Measurements from ENCODE around the gene C1QL4.
A peak's percentile ranks its signal among the peaks of the same experiment; 100 is the strongest.

Gene C1QL4

GRCh38 chr12:49301760-49302159 is 35.2 kb downstream of the C1QL4 start:
- no peak overlapping the region for H3K4me3 ChIP-seq (ENCODE audit: control insufficient read depth, low read depth, low read length)

DNA sequence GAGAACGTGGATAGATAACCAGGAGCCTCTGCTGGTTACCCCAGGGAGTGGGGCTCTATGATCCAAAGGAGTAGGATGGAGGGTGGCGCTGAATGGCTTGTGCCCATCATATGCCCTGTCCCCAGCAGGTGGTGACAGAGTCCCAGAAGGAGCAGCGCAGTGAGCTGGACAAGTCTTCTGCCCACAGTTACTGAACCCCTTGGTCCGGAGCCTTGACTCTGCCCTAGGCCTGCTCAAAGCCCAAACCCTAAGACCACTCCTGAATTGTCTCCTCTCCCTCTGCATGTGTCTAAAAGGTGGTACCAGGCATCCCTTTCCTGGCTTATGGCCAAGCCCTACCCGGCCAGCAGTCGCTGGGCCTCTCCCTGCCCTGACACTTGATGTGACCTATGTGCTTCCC is 38.8 kb downstream of the C1QL4 start:
- TF ChIP-seq CTCF (conservative IDR thresholded peaks at IDR 0.05; ENCODE audit: control insufficient read depth, insufficient read depth, low read depth, low read length), result peak; percentile 5
- DNase-seq (ENCODE audit: low read depth), result no peak
- no peak overlapping the region for H3K4me3 ChIP-seq (ENCODE audit: control insufficient read depth, low read depth, low read length)

More at GRCh38 chr12:49301760-49302159, 35.2 kb downstream of the C1QL4 start:
- no peak for DNase-seq (ENCODE audit: low read depth)
- no peak for TF ChIP-seq CTCF (conservative IDR thresholded peaks at IDR 0.05; ENCODE audit: control insufficient read depth, insufficient read depth, low read depth, low read length)

- TF ChIP-seq CTCF (conservative IDR thresholded peaks at IDR 0.05; ENCODE audit: control insufficient read depth, insufficient read depth, low read depth, low read length), result no peak
- H3K4me3 ChIP-seq (ENCODE audit: control insufficient read depth, low read depth, low read length), result no peak overlapping the region
- DNase-seq (ENCODE audit: low read depth), result no peak
Measured at GRCh38 chr12:49297695-49298060, 39.3 kb downstream of the C1QL4 start.

DNA sequence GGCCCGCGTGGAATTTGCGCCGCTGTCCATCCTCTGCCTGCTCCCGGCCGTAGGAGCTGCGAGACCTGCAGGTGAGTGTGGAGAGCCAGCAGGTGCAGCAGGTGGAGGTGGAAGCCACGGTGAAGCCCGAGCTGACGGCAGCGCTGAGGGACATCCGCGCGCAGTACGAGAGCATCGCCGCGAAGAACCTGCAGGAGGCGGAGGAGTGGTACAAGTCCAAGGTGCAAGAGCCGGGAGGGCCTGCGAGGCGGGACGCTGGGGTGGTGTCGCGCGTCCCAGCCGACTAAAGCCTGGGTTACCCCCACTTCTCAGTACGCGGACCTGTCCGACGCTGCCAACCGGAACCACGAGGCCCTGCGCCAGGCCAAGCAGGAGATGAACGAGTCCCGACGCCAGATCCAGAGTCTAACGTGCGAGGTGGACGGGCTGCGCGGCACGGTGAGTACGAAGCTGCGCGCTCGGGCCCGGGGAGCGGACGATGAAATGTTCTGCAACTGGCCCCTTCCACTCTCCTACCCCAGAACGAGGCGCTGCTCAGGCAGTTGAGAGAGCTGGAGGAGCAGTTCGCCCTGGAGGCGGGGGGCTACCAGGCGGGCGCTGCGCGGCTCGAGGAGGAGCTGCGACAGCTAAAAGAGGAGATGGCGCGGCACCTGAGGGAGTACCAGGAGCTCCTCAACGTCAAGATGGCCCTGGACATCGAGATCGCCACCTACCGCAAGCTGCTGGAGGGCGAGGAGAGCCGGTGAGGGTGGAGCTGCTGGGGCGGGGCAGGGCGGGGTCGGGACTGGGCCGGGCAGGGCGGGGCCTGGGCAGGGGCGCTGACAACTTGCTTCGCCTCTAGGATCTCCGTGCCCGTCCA is 39.9 kb downstream of the C1QL4 start:
- DNase-seq (ENCODE audit: low read depth), result no peak

DNA sequence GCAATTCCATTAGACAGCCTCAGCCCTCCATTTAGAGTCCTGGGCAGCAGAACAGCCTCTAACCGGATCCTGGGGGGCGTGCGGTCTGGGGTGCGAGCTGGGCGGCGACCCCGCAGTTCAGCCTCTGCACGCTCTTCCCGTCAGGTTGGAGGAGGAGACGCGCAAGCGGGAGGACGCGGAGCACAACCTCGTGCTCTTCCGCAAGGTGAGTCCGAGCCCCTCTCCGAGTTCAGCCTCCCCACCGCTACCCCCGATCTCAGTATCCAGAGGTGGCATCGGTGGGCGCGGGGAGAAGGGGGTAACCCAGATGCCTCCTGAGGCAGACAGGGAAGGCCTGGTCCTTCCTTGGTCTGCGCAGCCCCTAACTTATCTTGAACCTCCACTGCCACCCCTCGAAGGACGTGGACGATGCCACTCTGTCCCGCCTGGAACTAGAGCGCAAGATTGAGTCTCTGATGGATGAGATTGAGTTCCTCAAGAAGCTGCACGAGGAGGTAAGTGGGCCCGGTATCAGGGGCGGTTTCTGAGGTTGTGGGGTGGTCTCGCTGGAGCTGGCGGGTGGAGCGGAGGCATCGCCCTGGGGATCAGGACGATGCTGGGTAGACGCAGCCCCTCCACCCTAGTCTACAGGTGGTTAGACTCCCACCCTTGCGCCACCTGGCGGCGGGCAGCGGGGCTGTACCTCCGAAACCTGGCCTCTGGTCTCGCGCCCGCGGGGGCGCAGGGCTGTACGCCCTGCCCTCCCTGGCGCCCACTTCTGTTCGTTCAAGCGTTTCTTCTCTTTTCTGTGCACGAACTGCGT is 40.8 kb downstream of the C1QL4 start:
- TF ChIP-seq CTCF (conservative IDR thresholded peaks at IDR 0.05; ENCODE audit: control insufficient read depth, insufficient read depth, low read depth, low read length), result peak; percentile 47
- H3K4me3 ChIP-seq (ENCODE audit: control insufficient read depth, low read depth, low read length), result no peak overlapping the region
- no peak for DNase-seq (ENCODE audit: low read depth)

More for the DNA sequence above, 39.9 kb downstream of the C1QL4 start:
- H3K4me3 ChIP-seq (ENCODE audit: control insufficient read depth, low read depth, low read length), result no peak overlapping the region
- TF ChIP-seq CTCF (conservative IDR thresholded peaks at IDR 0.05; ENCODE audit: control insufficient read depth, insufficient read depth, low read depth, low read length), result no peak

DNA sequence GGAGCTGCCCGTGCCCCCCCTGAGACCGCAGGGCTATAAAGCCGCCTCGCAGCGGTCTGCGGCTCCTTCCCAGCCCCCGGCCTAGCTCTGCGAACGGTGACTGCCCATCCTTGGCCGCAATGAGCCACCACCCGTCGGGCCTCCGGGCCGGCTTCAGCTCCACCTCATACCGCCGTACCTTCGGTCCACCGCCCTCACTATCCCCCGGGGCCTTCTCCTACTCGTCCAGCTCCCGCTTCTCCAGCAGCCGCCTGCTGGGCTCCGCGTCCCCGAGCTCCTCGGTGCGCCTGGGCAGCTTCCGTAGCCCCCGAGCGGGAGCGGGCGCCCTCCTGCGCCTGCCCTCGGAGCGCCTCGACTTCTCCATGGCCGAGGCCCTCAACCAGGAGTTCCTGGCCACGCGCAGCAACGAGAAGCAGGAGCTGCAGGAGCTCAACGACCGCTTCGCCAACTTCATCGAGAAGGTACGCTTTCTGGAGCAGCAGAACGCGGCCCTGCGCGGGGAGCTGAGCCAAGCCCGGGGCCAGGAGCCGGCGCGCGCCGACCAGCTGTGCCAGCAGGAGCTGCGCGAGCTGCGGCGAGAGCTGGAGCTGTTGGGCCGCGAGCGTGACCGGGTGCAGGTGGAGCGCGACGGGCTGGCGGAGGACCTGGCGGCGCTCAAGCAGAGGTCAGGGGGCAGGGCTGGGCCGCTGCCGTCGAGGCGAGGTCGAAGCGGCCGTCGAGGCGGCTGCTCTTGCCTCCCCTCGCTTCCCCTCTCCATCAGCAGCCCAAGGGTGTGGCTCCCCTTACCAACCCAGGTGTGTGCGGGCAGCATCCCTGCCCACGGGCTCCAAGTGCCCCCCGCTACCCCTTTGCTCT is 41.7 kb downstream of the C1QL4 start, which contains the start of gene PRPH:
Gene PRPH, plus strand, starts transcription at position 66 of the 855 bp plus-strand sequence. Its CDS starts 54 bp downstream, at position 120.
- no peak within 1 kb of the TSS for H3K4me3 ChIP-seq (ENCODE audit: control insufficient read depth, low read depth, low read length)
- DNase-seq (ENCODE audit: low read depth), result no peak
- TF ChIP-seq CTCF (conservative IDR thresholded peaks at IDR 0.05; ENCODE audit: control insufficient read depth, insufficient read depth, low read depth, low read length), result no peak
